ENCODE measurements around the gene THSD4. TPM values are rescaled to one million over a fixed set of nuclear protein-coding genes. Genes with fewer than 3 reads are reported as not detected.

THSD4 gene
- total and polyA plus RNA-seq, 4 donors: 6.0 to 42.4 (median 18.5) TPM

DNA sequence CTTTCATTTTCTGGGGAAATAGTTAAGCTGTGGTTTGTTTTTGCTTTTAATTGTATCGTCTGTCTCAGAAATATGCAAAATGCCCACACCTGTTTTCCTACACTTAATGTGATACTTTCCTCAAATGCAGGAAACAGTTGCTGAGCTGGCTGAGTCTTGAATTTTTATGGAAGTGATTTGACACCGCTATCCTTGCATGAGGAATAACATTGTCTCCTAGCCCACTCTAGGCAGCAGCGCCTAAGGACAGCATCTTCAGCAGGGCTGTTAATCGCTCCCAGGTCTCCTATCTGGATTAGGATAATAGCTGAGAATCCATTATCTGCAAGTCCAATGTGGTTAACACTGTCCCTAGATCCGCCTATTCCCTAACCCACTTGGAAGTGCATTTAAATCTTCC lies 562.5 kb downstream of the THSD4 start:
- Histone ChIP-seq H3K4me1 (ENCODE audit: control insufficient read depth in 5 of 5, insufficient read depth in 5 of 5, low read length in 5 of 5) (peaks cover 0 to 24% (median 12%) of the 10 kb centered on the region in 5 donors), H3K9me3 (ENCODE audit: control insufficient read depth in 4 of 4, insufficient read depth in 3 of 4, low read length in 3 of 4) (no peaks in the 10 kb centered on the region), H3K9ac (ENCODE audit: insufficient read depth in 1 of 2, low read length in 2 of 2) (peak overlapping the region in 1 of 2 donors; percentile 11), H3K4me3 (no peak overlapping the region), H3K36me3 (ENCODE audit: control insufficient read depth in 4 of 4, insufficient read depth in 4 of 4, low read length in 4 of 4) (no peaks in the 10 kb centered on the region), H3K27me3 (ENCODE audit: control insufficient read depth in 3 of 3, insufficient read depth in 3 of 3, low read length in 2 of 3) (no peaks in the 10 kb centered on the region), H3K27ac (ENCODE audit: low read depth in 1 of 2, low read length in 1 of 2) (peak overlapping the region in 1 of 2 donors; percentile 84)
- no peak for ATAC-seq (ENCODE audit: insufficient read depth, low FRiP score)
- no peak for DNase-seq
- TF ChIP-seq, protein P1, sequence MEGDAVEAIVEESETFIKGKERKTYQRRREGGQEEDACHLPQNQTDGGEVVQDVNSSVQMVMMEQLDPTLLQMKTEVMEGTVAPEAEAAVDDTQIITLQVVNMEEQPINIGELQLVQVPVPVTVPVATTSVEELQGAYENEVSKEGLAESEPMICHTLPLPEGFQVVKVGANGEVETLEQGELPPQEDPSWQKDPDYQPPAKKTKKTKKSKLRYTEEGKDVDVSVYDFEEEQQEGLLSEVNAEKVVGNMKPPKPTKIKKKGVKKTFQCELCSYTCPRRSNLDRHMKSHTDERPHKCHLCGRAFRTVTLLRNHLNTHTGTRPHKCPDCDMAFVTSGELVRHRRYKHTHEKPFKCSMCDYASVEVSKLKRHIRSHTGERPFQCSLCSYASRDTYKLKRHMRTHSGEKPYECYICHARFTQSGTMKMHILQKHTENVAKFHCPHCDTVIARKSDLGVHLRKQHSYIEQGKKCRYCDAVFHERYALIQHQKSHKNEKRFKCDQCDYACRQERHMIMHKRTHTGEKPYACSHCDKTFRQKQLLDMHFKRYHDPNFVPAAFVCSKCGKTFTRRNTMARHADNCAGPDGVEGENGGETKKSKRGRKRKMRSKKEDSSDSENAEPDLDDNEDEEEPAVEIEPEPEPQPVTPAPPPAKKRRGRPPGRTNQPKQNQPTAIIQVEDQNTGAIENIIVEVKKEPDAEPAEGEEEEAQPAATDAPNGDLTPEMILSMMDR (IDR thresholded peaks at IDR 0.05; ENCODE audit: control extremely low read depth, extremely low read depth): no peak
- WGBS, 2 donors: 85 to 87% methylated on average over 5 of the region's 5 CpGs

GRCh38 chr15:71678191-71678590 lies 562.9 kb downstream of the THSD4 start:
- no peak for DNase-seq

GRCh38 chr15:71678605-71679004 lies 563.3 kb downstream of the THSD4 start:
- no peaks in the 10 kb centered on the region for H3K27me3 ChIP-seq (ENCODE audit: control insufficient read depth in 3 of 3, insufficient read depth in 3 of 3, low read length in 2 of 3)
- no peaks in the 10 kb centered on the region for H3K9me3 ChIP-seq (ENCODE audit: control insufficient read depth in 4 of 4, insufficient read depth in 3 of 4, low read length in 3 of 4)
- ATAC-seq (ENCODE audit: insufficient read depth, low FRiP score) (no peak), DNase-seq (no peak)
- peaks cover 0 to 24% (median 12%) of the 10 kb centered on the region in 5 donors for H3K4me1 ChIP-seq (ENCODE audit: control insufficient read depth in 5 of 5, insufficient read depth in 5 of 5, low read length in 5 of 5)
- peak overlapping the region in 1 of 2 donors; percentile 68 for H3K27ac ChIP-seq (ENCODE audit: low read depth in 1 of 2, low read length in 1 of 2)
- TF ChIP-seq, protein P1 (IDR thresholded peaks at IDR 0.05; ENCODE audit: control extremely low read depth, extremely low read depth): no peak
- WGBS, 2 donors: 91% methylated on average over 2 of the region's 2 CpGs
- no peak overlapping the region for H3K9ac ChIP-seq (ENCODE audit: insufficient read depth in 1 of 2, low read length in 2 of 2)
- H3K4me3 ChIP-seq: no peak overlapping the region
- H3K36me3 ChIP-seq (ENCODE audit: control insufficient read depth in 4 of 4, insufficient read depth in 4 of 4, low read length in 4 of 4): no peaks in the 10 kb centered on the region

More at GRCh38 chr15:71678191-71678590, 562.9 kb downstream of the THSD4 start:
- Histone ChIP-seq H3K27me3 (ENCODE audit: control insufficient read depth in 3 of 3, insufficient read depth in 3 of 3, low read length in 2 of 3) (no peaks in the 10 kb centered on the region), H3K4me1 (ENCODE audit: control insufficient read depth in 5 of 5, insufficient read depth in 5 of 5, low read length in 5 of 5) (peaks cover 0 to 24% (median 12%) of the 10 kb centered on the region in 5 donors), H3K9ac (ENCODE audit: insufficient read depth in 1 of 2, low read length in 2 of 2) (no peak overlapping the region), H3K9me3 (ENCODE audit: control insufficient read depth in 4 of 4, insufficient read depth in 3 of 4, low read length in 3 of 4) (no peaks in the 10 kb centered on the region), H3K27ac (ENCODE audit: low read depth in 1 of 2, low read length in 1 of 2) (peak overlapping the region in 1 of 2 donors; percentile 84), H3K36me3 (ENCODE audit: control insufficient read depth in 4 of 4, insufficient read depth in 4 of 4, low read length in 4 of 4) (no peaks in the 10 kb centered on the region), H3K4me3 (no peak overlapping the region)
- TF ChIP-seq, protein P1 (IDR thresholded peaks at IDR 0.05; ENCODE audit: control extremely low read depth, extremely low read depth): no peak
- no peak for ATAC-seq (ENCODE audit: insufficient read depth, low FRiP score)
- 56 to 69% methylated on average over 2 of the region's 2 CpGs for WGBS, 2 donors

Measured in lung (tissue), 12 donors.